COR-L47 (cell line): Measurements from ENCODE around the gene EGLN2.
"Not testable (repeated sequence)": the region's sequence is repeated elsewhere in the genome, so short reads cannot be mapped to it uniquely, and the experiment has no call there.

ENCODE experiments used
- DNase-seq: peaks from one replicate; lab custom pipeline; 2025; lab: John Stamatoyannopoulos, UW

Gene EGLN2

GRCh38 chr19:40776932-40777644, 21.9 kb upstream of the EGLN2 start:
- peak; percentile 84 for DNase-seq

GRCh38 chr19:40777645-40777936, 21.4 kb upstream of the EGLN2 start:
- DNase-seq = no peak

GRCh38 chr19:40777937-40778705, 20.9 kb upstream of the EGLN2 start, which contains the start of gene RAB4B:
Gene RAB4B (plus strand): TSS chr19:40778247. CDS start chr19:40778376, 129 bp downstream.
- peak; percentile 100 for DNase-seq

- no peak for DNase-seq
Measured at GRCh38 chr19:40778706-40779284, 20.2 kb upstream of the EGLN2 start.

GRCh38 chr19:40780582-40780981, 18.4 kb upstream of the EGLN2 start:
- no peak for DNase-seq

GRCh38 chr19:40781140-40781539, 17.9 kb upstream of the EGLN2 start:
- no peak for DNase-seq

GRCh38 chr19:40783711-40784110, 15.3 kb upstream of the EGLN2 start:
- no peak for DNase-seq

- not testable (repeated sequence) for DNase-seq
Measured at GRCh38 chr19:40784146-40784545, 14.8 kb upstream of the EGLN2 start.

GRCh38 chr19:40785526-40785925, 13.5 kb upstream of the EGLN2 start:
- no peak for DNase-seq

GRCh38 chr19:40786060-40787037, 12.6 kb upstream of the EGLN2 start:
- no peak for DNase-seq

GRCh38 chr19:40791349-40791748, 7.6 kb upstream of the EGLN2 start:
- no peak for DNase-seq

- DNase-seq = no peak
Measured at GRCh38 chr19:40791996-40792395, 7.0 kb upstream of the EGLN2 start.

GRCh38 chr19:40797166-40797962, 1.6 kb upstream of the EGLN2 start:
- no peak for DNase-seq

GRCh38 chr19:40797963-40798682, 868 bp upstream of the EGLN2 start:
- DNase-seq = peak; percentile 23

GRCh38 chr19:40799558-40800338, 757 bp downstream of the EGLN2 start:
- no peak for DNase-seq

GRCh38 chr19:40800339-40800996, 1.5 kb downstream of the EGLN2 start:
- no peak for DNase-seq

GRCh38 chr19:40800997-40801377, 2.0 kb downstream of the EGLN2 start:
- DNase-seq = no peak

- DNase-seq = no peak
Measured at GRCh38 chr19:40801426-40802299, 2.7 kb downstream of the EGLN2 start.
